Measurements from ENCODE around the gene CLP1.
"Not testable (repeated sequence)": the region's sequence is repeated elsewhere in the genome, so short reads cannot be mapped to it uniquely, and the experiment has no call there.

CLP1 gene

GRCh38 chr11:57667117-57667735 lies 9.7 kb downstream of the CLP1 start:
- DNase-seq = peak; percentile 93

- peak; percentile 98 for DNase-seq
These were observed 10.3 kb downstream of the CLP1 start, which contains the start of gene ZDHHC5 for GRCh38 chr11:57667736-57668433. ZDHHC5 (plus strand) TSS chr11:57668114; CDS start chr11:57673091, 4,977 bp downstream.

GRCh38 chr11:57668434-57668782 lies 10.8 kb downstream of the CLP1 start:
- no peak for DNase-seq

GRCh38 chr11:57674251-57674650 lies 16.7 kb downstream of the CLP1 start:
- DNase-seq = no peak

GRCh38 chr11:57675176-57675941 lies 17.8 kb downstream of the CLP1 start:
- no peak for DNase-seq

- no peak for DNase-seq
These were observed 21.8 kb downstream of the CLP1 start for GRCh38 chr11:57679396-57679795.

- no peak for DNase-seq
These were observed 23.0 kb downstream of the CLP1 start for GRCh38 chr11:57680552-57680874.

- no peak for DNase-seq
These were observed 23.6 kb downstream of the CLP1 start for GRCh38 chr11:57681168-57681567.

GRCh38 chr11:57690474-57690873 lies 32.9 kb downstream of the CLP1 start:
- not testable (repeated sequence) for DNase-seq

- no peak for DNase-seq
These were observed 41.3 kb downstream of the CLP1 start for GRCh38 chr11:57698843-57699365.

GRCh38 chr11:57699813-57700212 lies 42.3 kb downstream of the CLP1 start:
- no peak for DNase-seq

GRCh38 chr11:57700425-57700824 lies 42.9 kb downstream of the CLP1 start:
- DNase-seq = no peak

- no peak for DNase-seq
These were observed 45.8 kb downstream of the CLP1 start for GRCh38 chr11:57703341-57703740.

- DNase-seq = no peak
These were observed 47.4 kb downstream of the CLP1 start for GRCh38 chr11:57704932-57705331.

GRCh38 chr11:57705432-57705831 lies 47.9 kb downstream of the CLP1 start:
- DNase-seq = not testable (repeated sequence)

GRCh38 chr11:57709802-57710367 lies 52.3 kb downstream of the CLP1 start:
- no peak for DNase-seq

Data from amniotic stem cell (primary cell).